ENCODE results near the gene PIEZO2.

GRCh38 chr18:11053293-11053692 lies 96.1 kb downstream of the PIEZO2 start:
- TF ChIP-seq, protein P1, sequence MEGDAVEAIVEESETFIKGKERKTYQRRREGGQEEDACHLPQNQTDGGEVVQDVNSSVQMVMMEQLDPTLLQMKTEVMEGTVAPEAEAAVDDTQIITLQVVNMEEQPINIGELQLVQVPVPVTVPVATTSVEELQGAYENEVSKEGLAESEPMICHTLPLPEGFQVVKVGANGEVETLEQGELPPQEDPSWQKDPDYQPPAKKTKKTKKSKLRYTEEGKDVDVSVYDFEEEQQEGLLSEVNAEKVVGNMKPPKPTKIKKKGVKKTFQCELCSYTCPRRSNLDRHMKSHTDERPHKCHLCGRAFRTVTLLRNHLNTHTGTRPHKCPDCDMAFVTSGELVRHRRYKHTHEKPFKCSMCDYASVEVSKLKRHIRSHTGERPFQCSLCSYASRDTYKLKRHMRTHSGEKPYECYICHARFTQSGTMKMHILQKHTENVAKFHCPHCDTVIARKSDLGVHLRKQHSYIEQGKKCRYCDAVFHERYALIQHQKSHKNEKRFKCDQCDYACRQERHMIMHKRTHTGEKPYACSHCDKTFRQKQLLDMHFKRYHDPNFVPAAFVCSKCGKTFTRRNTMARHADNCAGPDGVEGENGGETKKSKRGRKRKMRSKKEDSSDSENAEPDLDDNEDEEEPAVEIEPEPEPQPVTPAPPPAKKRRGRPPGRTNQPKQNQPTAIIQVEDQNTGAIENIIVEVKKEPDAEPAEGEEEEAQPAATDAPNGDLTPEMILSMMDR (IDR thresholded peaks at IDR 0.05; ENCODE audit: poor library complexity, severe bottlenecking), result no peak
- TF ChIP-seq EZH2 (IDR thresholded peaks at IDR 0.05; ENCODE audit: borderline replicate concordance, insufficient read depth, low read length, poor library complexity, severe bottlenecking) (no peak), POLR2AphosphoS5 (IDR thresholded peaks at IDR 0.05) (no peak), RAD21 (conservative IDR thresholded peaks at IDR 0.05) (no peak), MXI1 (conservative IDR thresholded peaks at IDR 0.05; ENCODE audit: poor library complexity, severe bottlenecking) (no peak), TAF1 (IDR thresholded peaks at IDR 0.05; ENCODE audit: low read depth) (no peak)
- TF ChIP-seq, protein P2, sequence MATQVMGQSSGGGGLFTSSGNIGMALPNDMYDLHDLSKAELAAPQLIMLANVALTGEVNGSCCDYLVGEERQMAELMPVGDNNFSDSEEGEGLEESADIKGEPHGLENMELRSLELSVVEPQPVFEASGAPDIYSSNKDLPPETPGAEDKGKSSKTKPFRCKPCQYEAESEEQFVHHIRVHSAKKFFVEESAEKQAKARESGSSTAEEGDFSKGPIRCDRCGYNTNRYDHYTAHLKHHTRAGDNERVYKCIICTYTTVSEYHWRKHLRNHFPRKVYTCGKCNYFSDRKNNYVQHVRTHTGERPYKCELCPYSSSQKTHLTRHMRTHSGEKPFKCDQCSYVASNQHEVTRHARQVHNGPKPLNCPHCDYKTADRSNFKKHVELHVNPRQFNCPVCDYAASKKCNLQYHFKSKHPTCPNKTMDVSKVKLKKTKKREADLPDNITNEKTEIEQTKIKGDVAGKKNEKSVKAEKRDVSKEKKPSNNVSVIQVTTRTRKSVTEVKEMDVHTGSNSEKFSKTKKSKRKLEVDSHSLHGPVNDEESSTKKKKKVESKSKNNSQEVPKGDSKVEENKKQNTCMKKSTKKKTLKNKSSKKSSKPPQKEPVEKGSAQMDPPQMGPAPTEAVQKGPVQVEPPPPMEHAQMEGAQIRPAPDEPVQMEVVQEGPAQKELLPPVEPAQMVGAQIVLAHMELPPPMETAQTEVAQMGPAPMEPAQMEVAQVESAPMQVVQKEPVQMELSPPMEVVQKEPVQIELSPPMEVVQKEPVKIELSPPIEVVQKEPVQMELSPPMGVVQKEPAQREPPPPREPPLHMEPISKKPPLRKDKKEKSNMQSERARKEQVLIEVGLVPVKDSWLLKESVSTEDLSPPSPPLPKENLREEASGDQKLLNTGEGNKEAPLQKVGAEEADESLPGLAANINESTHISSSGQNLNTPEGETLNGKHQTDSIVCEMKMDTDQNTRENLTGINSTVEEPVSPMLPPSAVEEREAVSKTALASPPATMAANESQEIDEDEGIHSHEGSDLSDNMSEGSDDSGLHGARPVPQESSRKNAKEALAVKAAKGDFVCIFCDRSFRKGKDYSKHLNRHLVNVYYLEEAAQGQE (IDR thresholded peaks at IDR 0.05; ENCODE audit: borderline replicate concordance), result no peak
